Tibial artery (tissue), 4 donors: ENCODE results near the gene TROAP.

Experiments used
- DNase-seq, 2 donors: peaks; one replicate each; pipeline ENCODE4 v3.0.0-alpha.2; 2019
- H3K27ac ChIP-seq, 2 donors: fragments of 200-600 bp; sonication (generic) in 1 of 2; 1 replicate in 1 of 2; 2 replicates in 1 of 2; pipeline ENCODE4 v1.5.1; 2018 to 2019; ENCODE audit warnings: mild to moderate bottlenecking in 1 of 2
- H3K27me3 ChIP-seq, 2 donors: fragments of 200-600 bp; sonication (generic) in 1 of 2; one replicate each; pipeline versions ENCODE4 v1.5.1 to v1.6.0; 2016 to 2019
- H3K36me3 ChIP-seq, 3 donors: fragments of 200-600 bp; sonication (generic) in 2 of 3; one replicate each; pipeline ENCODE4 v1.5.1; 2016 to 2019; ENCODE audit warnings: mild to moderate bottlenecking in 2 of 3
- H3K4me1 ChIP-seq, 4 donors: fragments of 200-600 bp; sonication (generic) in 2 of 4; 1 replicate in 3 of 4; 2 replicates in 1 of 4; pipeline ENCODE4 v1.5.1; 2016 to 2019
- H3K4me3 ChIP-seq, 2 donors: fragments of 200-600 bp; sonication (generic) in 1 of 2; 1 replicate in 1 of 2; 2 replicates in 1 of 2; pipeline ENCODE4 v1.5.1; 2018 to 2019; ENCODE audit warnings: mild to moderate bottlenecking in 2 of 2
- H3K9me3 ChIP-seq, 3 donors: fragments of 200-600 bp; sonication (generic) in 1 of 3; one replicate each; pipeline ENCODE4 v1.5.1; 2016 to 2019
- CTCF ChIP-seq, 2 experiments: fragments of 200-600 bp in 1 of 2; fragments of 450-650 bp in 1 of 2; IDR thresholded peaks; one replicate each; pipeline ENCODE4 v1.5.1; 2017 to 2019; ENCODE audit warnings: antibody characterized with exemption in 2 of 2, mild to moderate bottlenecking in 1 of 2, moderate library complexity in 1 of 2
- intact Hi-C: fragments of 100-400 bp; cut with DNase I; formaldehyde crosslinking; loops from one replicate; pipeline ENCODE4 v1.15.0; 2023; ENCODE audit warnings: low total_unique reads

The TROAP gene

GRCh38 chr12:49322367-49322707 is 718 bp upstream of the TROAP start:
- no peaks in the 10 kb centered on the region for H3K9me3 ChIP-seq
- H3K4me1 ChIP-seq = peaks cover 0 to 15% (median 10%) of the 10 kb centered on the region in 4 donors
- no peak for DNase-seq
- H3K4me3 ChIP-seq = peak overlapping the region; percentile 63 to 66
- no peaks in the 10 kb centered on the region for H3K27me3 ChIP-seq
- no peaks in the 10 kb centered on the region for H3K36me3 ChIP-seq
- peak overlapping the region in 1 of 2 donors; percentile 63 for H3K27ac ChIP-seq
- no peak for TF ChIP-seq CTCF (IDR thresholded peaks at IDR 0.05)
- intact Hi-C loops = no loop called here

DNA sequence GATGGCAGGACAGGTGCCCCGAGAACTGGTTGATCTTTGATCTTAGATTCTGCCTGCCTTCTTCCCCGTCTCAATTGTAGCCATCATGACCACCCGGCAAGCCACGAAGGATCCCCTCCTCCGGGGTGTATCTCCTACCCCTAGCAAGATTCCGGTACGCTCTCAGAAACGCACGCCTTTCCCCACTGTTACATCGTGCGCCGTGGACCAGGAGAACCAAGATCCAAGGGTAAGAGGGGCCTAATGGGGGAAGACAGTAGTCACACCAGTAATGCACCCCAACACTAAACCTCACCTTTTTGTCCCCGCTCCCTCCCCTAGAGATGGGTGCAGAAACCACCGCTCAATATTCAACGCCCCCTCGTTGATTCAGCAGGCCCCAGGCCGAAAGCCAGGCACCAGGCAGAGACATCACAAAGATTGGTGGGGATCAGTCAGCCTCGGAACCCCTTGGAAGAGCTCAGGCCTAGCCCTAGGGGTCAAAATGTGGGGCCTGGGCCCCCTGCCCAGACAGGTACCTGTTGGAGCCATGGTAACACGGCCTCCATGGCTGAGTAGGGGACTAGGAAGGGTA is 556 bp downstream of the TROAP start:
- Histone ChIP-seq H3K27ac (no peak overlapping the region), H3K9me3 (no peaks in the 10 kb centered on the region), H3K27me3 (no peaks in the 10 kb centered on the region), H3K36me3 (no peaks in the 10 kb centered on the region), H3K4me1 (peaks cover 0 to 15% (median 10%) of the 10 kb centered on the region in 4 donors), H3K4me3 (peak overlapping the region; percentile 63 to 66)
- intact Hi-C loops = no loop called here
- no peak for TF ChIP-seq CTCF (IDR thresholded peaks at IDR 0.05)
- DNase-seq = no peak

DNA sequence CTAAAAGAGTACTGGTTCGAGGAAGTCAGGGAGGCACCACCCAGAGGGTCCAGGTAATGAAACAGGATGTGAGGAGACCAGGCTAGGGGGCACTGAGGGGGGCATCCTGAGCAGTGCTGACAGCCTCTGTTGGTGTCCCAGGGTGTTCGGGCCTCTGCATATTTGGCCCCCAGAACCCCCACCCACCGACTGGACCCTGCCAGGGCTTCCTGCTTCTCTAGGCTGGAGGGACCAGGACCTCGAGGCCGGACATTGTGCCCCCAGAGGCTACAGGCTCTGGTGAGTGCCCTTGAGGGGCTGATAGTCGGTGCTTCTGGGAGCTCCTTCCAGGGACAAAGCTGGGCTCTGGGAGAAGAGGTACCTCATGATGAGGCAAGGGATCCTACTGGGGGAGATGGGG is 2.6 kb downstream of the TROAP start:
- Histone ChIP-seq H3K36me3 (no peaks in the 10 kb centered on the region), H3K27me3 (peaks cover 0 to 6% of the 10 kb centered on the region in 2 donors), H3K4me1 (peaks cover 0 to 15% (median 10%) of the 10 kb centered on the region in 4 donors), H3K4me3 (no peak overlapping the region), H3K9me3 (no peaks in the 10 kb centered on the region), H3K27ac (no peak overlapping the region)
- intact Hi-C loops = no loop called here
- no peak for TF ChIP-seq CTCF (IDR thresholded peaks at IDR 0.05)
- DNase-seq = no peak

DNA sequence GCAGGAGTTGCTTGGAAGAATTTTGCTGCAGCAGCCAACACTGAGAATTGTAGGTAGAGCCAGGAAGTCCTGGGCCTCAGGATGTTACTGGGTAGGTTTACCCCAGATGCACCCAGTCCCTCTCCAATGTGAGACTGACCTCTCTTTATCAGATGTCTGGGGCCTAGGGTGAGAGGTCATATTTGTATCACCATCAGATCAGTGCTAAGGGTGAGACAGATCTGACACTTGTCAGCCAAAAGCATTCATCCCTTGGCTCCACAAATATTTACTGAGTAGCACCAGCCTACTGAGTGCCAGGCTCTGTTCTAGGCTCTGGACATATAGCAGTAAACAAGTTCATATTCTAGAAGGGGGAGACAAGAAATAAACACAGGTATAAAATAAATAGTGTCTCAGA is 4.3 kb downstream of the TROAP start:
- H3K36me3 ChIP-seq = no peaks in the 10 kb centered on the region
- TF ChIP-seq CTCF (IDR thresholded peaks at IDR 0.05) = no peak
- no peak overlapping the region for H3K4me3 ChIP-seq
- DNase-seq = no peak
- H3K9me3 ChIP-seq = no peaks in the 10 kb centered on the region
- intact Hi-C loops = no loop called here
- peaks cover 0 to 15% of the 10 kb centered on the region in 2 donors for H3K27me3 ChIP-seq
- H3K27ac ChIP-seq = no peak overlapping the region
- peaks cover 0 to 21% (median 10%) of the 10 kb centered on the region in 4 donors for H3K4me1 ChIP-seq

- TF ChIP-seq CTCF (IDR thresholded peaks at IDR 0.05) = no peak
- no peak overlapping the region for H3K4me3 ChIP-seq
- H3K4me1 ChIP-seq = peaks cover 0 to 21% (median 10%) of the 10 kb centered on the region in 4 donors
- no peak overlapping the region for H3K27ac ChIP-seq
- H3K9me3 ChIP-seq = no peaks in the 10 kb centered on the region
- no peaks in the 10 kb centered on the region for H3K36me3 ChIP-seq
- intact Hi-C loops = no loop called here
- peaks cover 0 to 20% of the 10 kb centered on the region in 2 donors for H3K27me3 ChIP-seq
- DNase-seq = no peak
Measured at GRCh38 chr12:49327887-49328286, 4.8 kb downstream of the TROAP start.

DNA sequence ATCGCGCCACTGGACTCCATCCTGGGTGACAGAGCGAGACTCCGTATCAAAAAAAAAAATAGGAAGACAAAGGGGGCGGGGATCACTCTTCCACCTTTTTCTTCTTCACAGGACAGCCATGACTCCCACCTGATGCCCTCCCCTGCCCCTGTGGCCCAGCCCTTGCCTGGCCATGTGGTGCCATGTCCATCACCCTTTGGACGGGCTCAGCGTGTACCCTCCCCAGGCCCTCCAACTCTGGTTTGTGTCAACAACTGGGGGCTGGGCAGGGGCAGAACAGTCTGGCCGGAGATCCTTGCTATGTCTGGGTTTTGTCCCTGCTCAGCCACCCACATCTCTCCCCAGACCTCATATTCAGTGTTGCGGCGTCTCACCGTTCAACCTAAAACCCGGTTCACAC is 5.8 kb downstream of the TROAP start:
- DNase-seq = no peak
- intact Hi-C loops = no loop called here
- Histone ChIP-seq H3K27me3 (peaks cover 0 to 30% of the 10 kb centered on the region in 2 donors), H3K36me3 (no peaks in the 10 kb centered on the region), H3K4me1 (peaks cover 0 to 17% (median 7%) of the 10 kb centered on the region in 4 donors), H3K9me3 (no peaks in the 10 kb centered on the region), H3K27ac (no peak overlapping the region), H3K4me3 (no peak overlapping the region)
- no peak for TF ChIP-seq CTCF (IDR thresholded peaks at IDR 0.05)
